AG20443 (cell line): ENCODE measurements around the gene PTPN7.

ENCODE experiments used
- DNase-seq: peaks from one replicate; pipeline ENCODE4 v3.0.0; 2012; ENCODE audit warnings: low spot score, mixed read lengths

The PTPN7 gene

DNA sequence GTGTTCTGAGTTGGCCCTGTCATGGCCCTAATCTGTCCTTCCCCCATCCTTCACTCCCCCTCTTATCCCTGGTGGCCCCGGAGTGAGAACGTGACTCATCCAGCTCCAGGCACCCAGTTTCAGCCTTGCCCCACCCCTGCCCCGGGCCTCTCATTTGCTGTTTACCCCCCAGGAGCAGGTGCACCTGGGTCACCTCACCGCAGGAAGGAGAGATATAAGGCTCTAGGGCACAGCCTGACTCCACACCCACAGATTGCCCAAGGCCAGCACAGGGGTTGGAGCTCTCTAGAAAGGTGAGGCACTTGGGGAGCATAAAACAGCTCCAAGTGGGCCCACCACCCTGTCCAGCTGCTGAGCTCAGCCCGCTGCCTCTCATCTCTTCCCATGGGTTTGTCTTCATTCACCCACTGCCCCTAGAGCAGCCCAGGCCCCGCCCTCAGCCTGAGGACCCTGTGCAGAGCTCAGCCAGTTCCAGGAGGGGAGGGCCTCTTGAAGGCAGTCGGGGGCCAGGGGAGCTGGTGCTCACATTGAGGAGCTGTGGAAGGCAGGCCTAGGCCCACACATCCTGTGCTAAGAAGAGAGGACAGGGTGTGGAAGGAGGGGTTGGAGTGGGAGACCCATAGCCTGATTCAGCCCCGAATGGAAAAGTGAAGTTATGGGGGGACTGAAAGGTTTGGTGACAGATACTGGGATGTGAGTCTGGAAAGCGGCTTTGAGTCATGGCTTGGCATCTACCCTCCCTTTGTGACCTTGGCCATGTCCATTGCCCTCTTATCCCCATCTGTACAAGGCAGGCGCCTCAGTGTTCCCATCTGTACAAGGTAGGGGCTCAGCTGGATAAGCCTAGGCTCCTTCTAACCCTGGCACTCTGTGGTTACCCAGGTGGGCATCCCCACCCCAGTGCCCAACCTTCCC lies 53.8 kb downstream of the PTPN7 start:
- DNase-seq, result no peak

GRCh38 chr1:202105571-202106339 lies 54.6 kb downstream of the PTPN7 start:
- DNase-seq, result peak; percentile 77

DNA sequence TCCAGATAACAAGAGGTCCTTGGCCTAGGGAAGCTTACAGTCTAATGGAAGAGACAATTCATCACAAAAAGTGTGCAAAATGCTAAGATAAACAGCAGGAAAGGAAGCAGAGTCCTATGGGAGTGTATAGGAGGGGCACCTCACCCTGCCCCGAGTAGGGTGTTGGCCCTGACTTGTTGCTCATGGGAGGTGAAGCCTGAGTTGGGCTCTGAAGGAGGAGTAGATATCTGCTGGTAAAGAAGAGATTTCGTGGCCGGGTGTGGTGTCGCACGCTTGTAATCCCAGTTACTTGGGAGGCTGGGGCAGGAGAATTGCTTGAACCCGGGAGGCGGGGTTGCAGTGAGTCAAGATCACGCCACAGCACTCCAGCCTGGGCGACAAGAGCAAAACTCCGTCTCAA lies 56.3 kb downstream of the PTPN7 start:
- DNase-seq, result no peak

GRCh38 chr1:202101184-202101583 lies 59.2 kb downstream of the PTPN7 start:
- no peak for DNase-seq
